GM12872 (cell line): ENCODE results near the gene HTRA3.

ENCODE experiments used
- CTCF ChIP-seq: IDR thresholded peaks from 3 replicates; pipeline ENCODE4 v1.5.1; 2011; ENCODE audit warnings: low read depth, mild to moderate bottlenecking, low read length, moderate library complexity; ENCODE audit not compliant: insufficient read depth

Gene HTRA3

DNA sequence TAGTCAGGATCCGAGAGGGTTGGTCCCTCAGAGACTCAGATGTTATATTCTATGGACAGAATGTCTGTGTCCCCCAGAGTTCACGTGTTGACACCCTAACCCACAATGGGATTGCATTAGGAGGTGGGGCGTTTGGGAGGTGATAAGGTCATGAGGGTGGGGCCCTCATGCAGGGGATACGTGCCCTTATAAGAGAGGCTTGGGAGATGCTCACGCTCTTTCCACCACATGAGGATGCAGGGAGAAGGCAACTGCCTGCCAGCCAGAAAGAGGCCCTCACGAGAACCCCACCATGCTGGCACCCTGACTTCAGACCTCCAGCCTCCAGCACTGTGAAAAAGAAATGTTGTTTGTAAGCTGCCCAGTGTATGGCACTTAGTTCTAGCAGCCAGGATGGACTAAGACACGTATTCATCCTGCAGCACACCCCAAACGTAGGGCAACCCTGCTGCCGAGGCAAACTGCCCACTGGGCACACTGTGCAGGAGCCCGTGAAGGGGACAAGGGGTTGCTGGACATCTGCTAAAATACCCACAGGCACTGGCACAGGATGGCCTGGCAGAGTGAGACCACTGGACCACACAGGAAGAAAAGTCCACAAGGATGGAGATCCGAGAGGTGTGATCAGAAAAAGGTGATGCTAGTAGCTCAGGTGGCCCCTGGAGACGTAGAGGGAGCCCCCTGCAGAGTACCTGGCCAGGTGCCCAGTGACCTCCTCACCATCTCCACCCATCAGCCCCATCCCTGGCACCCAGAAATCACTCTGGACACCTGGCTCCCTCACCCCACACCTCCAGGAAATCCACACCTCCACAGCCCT is 62.7 kb downstream of the HTRA3 start:
- no peak for TF ChIP-seq CTCF

DNA sequence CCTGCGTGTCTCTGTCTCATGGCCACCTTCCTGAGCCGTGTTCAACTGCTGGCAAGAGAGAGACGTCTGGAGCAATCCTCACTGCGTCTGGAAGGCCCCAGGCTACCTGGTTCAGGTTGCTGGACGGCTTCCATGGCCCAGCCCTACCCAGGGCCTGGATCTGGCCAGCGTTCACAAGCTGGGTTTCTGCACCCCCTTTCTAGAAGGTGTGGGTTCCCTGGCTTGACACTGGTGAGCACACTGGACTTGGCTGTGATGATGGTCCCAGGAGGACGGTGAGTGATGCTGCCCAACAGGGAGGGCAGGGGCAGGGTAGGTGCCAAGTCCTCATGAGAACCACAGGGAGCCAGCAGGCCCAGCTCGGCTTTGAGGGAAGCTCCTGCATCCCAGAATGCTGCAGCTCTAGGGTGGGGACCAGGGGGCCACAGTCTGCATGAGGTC is 63.4 kb downstream of the HTRA3 start:
- TF ChIP-seq CTCF = no peak

DNA sequence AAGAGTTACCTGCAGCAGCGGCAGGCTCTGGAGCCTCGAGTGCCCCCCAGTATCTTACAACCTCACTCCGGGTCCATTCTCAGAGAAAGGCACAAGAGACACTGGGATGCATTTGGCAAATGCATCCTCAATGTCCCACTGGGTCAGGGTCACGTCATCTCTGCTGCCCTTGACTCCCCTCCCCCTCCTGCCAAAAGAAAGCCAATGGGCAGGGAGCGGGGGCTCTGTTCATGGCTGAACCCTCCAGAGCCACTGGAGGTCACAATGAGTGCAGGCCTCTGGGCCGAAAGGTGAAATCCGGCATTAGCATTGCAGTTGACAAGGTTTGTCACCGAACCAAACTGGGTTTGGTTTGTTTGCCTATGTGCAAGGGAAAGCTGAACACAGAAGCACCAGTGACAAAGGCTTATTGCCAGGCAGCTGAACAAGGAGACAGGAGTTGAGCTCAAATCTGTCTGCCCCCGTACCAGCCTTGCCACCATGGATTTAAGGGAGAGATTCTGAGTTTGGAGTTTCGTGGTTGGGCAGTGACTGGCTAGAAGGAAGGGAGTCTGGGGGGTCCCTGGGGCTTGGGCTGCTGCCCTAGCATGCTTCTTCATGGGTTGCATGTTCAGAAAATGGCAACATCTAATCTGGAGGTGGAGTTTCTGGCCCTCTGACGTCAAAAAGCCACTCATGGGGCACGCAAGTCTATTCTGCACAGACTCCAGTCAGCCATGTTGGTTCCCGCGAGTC is 64.3 kb downstream of the HTRA3 start:
- TF ChIP-seq CTCF = no peak

DNA sequence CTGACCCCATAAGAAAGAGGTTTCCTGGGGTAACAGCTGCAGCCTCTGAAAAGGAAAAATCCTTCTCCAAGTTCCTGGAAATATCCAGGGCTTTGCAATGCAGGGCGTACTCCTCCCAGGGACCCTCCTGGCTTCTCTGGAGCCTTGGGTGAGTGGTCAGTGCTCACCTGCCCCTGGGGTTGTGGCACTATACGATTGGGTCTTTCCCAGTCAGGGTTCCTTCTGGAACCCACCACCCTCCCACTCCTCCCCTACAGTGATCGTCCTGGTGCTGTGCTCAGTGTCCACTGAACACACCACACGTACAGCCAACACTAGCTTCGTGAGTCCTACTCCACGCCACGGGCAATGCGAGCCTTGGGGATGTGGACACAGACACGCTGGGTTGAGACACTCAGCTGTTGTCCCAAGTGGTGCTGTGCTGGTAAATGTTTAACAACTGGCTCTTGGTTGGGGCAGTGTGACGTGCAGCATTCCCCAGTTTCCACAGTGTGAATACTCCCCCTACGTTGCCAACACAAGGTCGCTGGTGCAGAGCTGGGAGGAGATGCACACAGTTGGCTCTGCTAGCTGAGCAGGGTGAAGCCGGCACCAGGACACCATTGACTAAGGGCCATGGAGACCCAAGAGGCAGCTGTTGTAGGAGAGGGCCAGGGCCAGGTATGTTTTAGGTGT is 65.4 kb downstream of the HTRA3 start:
- TF ChIP-seq CTCF = no peak

- TF ChIP-seq CTCF = no peak
Measured at GRCh38 chr4:8335848-8336247, 66.3 kb downstream of the HTRA3 start.

DNA sequence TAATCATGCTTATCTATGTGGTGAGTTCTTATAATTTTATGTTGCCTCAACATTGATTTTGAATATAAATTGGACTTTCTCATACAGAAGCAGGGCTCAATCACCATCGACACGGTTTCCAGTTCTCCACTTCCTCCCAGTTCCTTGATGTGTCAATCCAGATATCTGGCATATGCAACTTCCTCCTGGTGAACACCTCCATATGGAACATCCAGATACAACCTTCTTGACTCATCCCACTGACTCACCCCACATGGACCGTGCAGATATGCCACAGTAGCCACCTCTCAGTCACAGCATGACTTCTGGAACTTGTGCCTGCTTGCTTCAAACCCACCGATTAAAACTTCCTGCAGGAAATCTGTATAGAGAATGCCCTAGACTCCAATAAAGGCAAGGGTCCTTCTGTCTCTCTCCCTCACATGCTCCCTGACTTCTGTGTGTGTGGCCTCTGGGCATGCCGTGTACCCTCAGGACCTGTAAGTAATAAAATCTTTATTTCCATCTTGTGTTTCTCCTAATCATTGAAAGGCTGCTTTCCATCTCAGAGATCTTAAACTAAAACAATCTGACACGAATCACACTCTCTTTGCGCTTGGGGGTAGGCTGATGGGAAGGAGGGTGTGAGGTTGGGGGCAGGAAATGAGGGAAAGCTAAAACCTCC is 67.0 kb downstream of the HTRA3 start:
- TF ChIP-seq CTCF = no peak
